HG03159 (cell line): Measurements from ENCODE around the gene ALKBH3.

ENCODE experiments used
- ATAC-seq: cut with Tn5 transposase; IDR thresholded peaks from one replicate; pipeline ENCODE4 v1.9.1; 2021; ENCODE audit warnings: mild to moderate bottlenecking, moderate library complexity; ENCODE audit not compliant: unreplicated experiment

ALKBH3 gene

GRCh38 chr11:43936076-43936475 lies 55.4 kb downstream of the ALKBH3 start:
- no peak for ATAC-seq

DNA sequence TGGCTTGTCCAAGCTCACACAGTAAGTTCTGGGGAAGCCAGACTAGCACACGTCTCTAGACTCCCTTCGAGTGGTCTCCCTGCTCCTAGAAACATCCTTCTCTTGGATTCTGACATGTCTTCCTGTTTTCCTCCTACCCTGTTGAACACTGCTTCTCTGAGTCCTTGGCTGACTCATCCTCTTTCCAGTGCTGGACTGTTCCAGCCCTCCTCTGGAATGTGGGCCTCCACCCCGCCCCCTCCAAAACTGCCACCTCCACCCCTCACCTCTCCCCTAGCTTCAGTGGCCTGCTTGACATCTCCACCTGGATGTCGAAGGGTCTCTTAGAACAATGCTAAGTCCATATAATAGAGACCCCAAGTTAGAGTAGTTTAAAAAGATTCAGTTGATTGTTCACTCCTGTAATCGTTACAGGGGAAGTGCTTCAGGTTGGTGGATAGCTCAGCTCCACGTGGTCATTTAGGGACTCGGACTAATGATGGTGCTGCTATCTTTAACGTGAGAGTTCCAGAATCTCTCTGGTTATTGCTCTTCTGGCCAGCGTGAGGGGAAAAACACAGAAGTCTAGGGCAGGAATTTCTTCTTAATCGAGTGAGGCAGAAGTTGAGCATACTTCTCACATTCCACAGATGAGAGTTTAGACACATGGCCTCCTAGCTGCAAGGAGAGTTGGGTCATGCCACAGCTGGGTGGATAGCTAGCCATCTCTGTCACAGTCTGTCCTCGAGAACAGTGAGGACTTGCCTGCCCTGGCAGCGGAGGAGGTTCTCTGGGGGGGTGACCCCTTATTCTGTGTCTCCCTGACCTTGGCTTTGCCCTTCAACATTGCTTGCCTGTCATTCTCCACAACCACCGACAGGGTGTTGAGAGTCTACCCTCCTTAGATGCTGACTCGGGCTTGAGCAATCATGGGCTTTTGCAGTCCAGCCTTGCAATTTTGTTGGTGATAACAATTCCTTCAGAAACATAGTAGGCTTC lies 57.1 kb downstream of the ALKBH3 start:
- no peak for ATAC-seq

GRCh38 chr11:43941257-43941994 lies 60.8 kb downstream of the ALKBH3 start:
- ATAC-seq = no peak

GRCh38 chr11:43942662-43943371 lies 62.2 kb downstream of the ALKBH3 start:
- peak; percentile 16 for ATAC-seq

DNA sequence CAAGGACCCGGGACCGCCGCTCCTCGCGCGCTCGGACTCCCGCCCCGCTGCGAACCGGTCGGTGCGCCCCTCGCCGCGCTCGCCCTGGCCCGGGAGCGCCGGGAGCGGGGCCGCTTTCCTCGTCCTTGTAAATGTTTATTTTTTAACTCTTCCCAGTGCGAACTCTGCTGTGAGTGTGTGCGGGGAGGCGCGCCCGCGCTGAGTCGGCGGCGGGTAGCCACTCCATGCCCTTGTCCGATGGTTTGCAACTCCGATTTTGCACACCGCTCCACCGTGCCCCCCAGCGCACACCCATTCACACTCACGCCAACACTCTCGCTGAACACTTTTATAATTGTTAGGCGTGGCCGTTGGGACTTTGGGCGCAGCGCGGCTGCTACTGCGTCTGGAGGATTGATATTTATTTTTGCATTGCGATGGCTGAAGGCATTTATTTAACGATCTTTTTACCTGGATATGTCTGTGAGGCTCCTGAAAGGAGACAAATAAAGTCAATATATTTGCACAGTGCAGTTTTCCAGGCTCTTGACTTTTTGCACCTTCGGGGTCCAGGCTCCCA lies 62.8 kb downstream of the ALKBH3 start:
- no peak for ATAC-seq

DNA sequence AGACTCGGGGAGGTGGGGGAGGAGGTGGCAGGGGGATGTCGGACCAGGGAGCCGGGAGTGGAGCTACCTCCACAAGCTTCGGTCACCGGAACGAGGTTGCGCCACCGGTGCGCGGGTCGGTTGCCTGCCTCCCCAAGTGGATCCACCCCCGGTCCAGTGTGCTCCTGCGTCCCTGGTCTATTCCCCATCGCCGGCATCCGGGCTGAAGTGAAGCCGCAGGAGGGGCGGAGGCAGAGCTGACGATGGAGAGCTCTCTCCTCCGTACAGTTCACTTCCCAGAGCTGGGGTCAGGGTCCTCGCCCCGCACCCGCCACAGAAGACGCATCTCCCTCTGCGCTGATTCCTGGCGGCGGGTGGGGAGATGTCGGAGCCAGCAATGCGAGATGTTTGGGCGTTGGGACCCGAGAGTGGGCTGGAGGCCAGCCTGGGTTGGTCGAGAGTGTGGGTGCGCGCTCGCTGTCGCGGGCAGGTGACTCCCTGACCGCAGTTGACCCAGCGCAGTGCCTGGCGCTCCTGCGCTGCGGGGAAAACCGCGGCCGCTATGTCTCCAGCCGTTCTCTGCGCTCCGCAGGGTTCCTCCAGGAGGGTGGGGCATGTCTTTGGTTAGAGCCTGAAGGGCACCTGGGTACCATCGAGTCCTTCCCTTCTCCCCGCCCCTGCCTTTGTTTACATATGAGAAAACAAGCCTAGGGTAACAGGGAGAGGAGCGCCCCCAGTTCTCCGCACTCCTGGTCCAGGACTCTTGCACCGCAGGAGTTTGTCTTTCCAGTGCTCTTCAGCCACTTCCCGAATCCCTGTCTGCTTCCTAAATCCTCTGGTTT lies 63.5 kb downstream of the ALKBH3 start:
- no peak for ATAC-seq

DNA sequence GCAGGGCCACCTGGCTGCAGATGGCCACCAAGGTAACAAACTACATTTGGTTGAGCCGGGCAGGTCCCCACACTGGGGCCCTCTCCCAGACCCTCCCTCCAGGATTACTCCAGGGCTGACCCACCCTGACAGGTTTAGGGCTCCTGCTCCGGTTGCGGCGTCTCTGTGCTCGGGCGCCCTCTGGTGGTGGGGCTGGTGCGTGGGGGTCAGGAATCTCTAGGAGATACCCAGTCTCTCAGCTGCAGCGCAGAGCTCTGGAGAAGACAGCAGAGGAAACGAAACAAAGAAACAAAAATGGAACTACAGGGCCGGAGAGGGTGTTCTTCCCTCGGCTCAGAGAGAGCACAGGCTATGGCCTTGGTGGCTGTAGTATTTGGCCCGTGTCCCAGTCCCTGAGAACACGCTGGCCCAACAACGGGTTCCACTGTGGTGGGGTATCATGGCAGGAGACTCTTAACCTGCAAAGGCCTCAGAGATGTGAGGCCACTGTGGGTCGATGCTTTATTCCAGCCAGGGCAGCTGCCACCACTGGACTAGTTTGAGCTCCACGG lies 64.2 kb downstream of the ALKBH3 start:
- peak; percentile 41 for ATAC-seq

GRCh38 chr11:43947003-43947500 lies 66.4 kb downstream of the ALKBH3 start:
- no peak for ATAC-seq

DNA sequence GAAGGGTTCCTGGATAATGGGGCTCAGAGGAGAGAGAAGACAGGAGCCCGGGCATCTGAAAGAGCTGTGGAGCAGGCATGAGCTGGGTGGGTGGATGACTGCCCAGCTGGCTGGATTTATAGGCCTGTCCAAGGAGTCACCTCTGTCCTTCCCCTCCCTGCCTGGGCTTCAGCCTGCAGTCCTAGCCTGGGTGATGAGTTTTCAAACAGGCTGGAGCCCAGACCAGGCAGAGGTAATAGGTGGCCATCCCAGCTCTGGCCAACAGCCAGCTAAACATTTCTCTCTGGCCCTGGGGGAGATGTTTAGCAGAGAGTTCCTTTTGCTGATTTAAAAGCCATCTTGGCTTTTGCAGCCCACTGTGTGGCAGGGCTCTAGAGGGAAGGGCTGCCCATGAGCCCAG lies 67.2 kb downstream of the ALKBH3 start:
- ATAC-seq = no peak

DNA sequence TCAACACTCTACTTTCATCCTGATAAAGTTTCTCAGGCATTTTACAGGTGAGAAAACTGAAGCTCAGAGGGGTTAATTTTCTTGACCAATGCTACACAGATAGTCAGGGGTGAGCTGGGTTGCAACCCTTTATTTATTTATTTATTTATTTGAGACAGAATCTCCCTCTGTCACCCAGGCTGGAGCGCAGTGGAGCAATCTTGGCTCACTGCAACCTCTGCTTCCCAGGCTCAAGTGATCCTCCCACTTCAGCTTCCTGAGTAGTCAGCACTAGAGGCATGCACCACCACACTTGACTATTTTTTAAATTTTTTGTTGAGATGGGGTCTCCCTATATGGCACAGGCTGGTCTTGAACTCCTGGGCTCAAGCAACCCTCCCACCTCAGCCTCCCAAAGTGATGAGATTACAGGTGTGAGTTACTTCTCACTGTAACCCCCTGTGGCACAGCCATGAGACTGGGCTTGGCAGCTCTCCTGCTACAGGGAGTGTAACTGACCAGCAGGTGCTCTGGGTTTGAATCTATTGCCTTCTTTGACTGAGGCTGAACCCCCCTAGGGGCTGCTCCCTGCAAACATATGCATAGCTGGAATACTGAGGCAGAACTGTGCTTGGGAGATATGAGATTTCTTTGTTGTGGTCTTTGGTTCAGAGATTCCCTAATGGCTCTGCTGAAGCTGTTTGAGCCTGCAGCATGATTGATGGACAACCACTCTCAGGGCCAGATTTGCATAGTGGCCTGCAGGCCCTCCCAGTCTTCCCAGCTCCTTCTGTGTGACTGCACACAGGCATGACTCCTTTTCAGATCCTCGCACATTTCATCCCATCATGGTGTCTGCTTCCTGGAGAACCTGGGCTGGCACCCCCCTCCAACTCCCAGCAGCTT lies 68.0 kb downstream of the ALKBH3 start:
- no peak for ATAC-seq

DNA sequence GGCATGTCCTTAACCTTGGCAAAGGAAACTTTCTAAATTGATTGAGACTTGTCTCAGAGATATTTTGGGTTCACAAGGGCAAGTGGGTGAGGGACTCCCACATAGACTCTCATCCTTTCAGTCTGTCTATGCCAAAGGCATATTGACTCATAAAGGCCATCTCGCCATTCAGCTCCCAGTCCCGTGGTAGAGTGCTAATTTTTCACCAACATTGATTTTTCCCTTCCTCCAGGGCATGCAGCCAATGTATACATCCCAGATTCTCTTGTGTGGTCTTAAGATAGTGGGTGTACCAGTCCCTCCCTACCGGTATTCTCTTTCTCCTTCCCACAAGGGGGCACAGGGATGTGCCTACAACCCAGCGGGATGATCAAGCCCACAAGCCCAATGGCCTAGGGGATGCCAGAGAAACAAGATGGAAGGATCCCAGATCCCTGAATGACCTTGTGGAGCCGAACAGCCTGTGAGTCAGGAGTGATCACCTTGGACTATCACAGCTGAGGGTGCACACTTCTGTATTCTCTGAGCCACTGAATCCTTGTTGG lies 69.8 kb downstream of the ALKBH3 start:
- ATAC-seq = no peak

DNA sequence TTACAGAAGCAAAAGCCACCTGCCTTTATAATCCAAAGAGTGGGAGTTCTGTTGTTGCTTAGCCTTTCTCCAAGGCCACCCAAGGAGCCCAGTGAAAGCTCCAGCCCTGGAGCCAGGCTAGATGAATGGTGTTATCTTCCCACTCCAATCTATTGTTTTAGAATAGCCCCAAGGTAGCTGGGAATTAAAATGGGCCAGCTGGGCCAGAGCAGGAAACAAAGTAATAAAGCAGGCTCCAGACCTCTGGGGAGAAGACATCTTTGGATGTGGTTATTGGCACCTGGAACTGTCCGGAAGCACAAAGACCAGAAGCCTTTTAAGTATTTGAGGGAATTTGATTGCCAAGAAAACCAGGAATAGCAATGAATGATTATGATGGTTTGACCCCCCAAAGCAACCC lies 70.6 kb downstream of the ALKBH3 start:
- ATAC-seq = no peak

DNA sequence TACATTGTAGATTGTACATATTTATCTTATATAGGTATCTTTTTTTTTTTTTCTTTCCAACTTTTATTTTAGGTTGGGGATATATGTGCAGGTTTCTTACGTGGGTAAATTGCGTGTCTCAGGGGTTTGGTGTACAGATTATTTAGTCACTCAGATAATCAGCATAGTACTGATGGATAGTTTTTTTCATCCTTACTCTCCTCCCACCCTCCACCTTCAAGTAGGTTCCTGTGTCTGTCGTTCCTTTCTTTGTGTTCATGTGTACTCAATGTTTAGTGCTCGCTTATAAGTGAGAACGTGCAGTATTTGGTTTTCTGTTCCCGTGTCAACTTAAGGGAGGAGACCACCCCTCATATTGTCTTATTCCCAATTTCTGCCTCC lies 71.4 kb downstream of the ALKBH3 start:
- no peak for ATAC-seq

GRCh38 chr11:43952401-43953342 lies 72.0 kb downstream of the ALKBH3 start:
- no peak for ATAC-seq

DNA sequence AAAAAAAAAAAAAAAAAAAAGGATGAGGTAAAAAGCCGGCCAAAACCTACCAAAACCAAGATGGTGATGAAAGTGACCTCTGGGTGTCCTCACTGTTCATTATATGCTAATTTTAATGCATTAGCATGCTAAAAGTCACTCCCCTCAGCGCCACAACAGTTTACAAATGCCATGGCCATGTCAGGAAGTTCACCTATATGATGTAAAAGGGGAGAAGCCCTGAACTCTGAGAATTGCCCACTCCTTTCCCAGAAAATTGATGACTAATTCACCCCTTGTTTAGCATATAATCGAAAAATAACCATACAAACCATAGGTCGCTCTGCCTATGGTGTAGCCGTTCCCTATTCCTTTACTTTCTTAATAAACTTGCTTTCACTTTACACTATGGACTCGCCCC lies 72.9 kb downstream of the ALKBH3 start:
- ATAC-seq = no peak

DNA sequence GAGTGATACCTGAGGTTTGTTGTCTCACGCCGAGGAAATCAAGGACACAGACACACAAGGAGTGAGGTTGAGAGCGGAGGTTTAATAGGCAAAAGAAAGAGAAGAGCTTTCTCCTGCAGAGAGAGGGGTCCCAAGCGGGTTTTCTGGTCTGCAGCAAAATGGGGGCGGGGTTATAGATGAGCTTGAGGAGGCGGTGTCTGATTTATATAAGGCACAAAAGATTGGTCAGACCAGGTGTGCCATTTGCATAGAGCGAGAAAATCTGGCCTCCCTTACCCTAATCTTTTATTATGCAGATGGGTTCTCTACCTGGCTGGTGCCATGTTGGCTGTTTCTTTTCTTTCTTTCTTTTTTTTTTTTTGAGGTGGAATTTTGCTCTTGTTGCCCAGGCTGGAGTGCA lies 73.6 kb downstream of the ALKBH3 start:
- ATAC-seq = no peak

DNA sequence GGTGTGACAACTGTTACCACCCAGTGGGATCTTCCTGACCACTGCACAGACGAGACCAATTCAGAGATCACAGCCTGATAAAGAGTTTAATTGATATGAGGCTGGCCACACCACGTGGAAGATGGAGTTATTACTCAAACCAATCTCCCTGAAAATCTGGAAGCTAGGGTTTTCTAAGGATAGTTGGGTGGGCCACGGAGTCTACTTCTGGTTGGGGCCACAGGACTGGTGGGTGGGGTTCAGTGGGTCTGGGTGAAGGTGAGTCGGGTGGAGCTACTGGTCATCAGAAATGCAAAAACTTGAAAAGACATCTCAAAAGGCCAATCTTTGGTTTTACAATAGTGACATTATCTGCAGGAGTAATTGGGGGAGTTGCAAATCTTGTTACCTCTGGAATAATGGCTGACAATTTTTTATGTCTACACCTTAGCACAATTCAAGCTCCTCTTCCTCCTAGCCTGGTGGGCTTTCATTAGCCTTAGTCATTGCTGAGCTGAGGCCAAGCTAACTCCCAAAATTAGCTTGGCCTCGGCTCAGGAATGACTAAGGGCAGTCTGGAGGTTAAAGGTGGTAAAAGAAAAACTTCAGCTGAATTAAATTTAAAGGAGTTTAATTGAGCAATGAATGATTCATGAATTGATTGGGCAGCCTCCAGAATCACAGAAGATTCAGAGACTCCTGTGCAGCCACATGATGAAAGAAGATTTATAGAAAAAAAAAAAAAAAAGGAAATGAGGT lies 74.9 kb downstream of the ALKBH3 start:
- ATAC-seq = no peak
